HFF-Myc (cell line): Measurements from ENCODE around the gene KCNIP1.

Experiments used
- DNase-seq: peaks from one replicate; pipeline ENCODE4 v3.0.0-alpha.2; 2011; ENCODE audit warnings: low read depth; ENCODE audit errors: extremely low read depth
- H3K4me3 ChIP-seq: replicated peaks from 2 replicates; pipeline ENCODE4 v1.5.1; 2011; ENCODE audit warnings: low read depth, mild to moderate bottlenecking, control low read depth, low read length
- TF ChIP-seq, protein P1 (sequence below): IDR thresholded peaks from 2 replicates; pipeline ENCODE4 v1.5.1; 2012; ENCODE audit warnings: mild to moderate bottlenecking, low read depth, low read length, control low read depth; ENCODE audit errors: missing control alignments

KCNIP1 gene

DNA sequence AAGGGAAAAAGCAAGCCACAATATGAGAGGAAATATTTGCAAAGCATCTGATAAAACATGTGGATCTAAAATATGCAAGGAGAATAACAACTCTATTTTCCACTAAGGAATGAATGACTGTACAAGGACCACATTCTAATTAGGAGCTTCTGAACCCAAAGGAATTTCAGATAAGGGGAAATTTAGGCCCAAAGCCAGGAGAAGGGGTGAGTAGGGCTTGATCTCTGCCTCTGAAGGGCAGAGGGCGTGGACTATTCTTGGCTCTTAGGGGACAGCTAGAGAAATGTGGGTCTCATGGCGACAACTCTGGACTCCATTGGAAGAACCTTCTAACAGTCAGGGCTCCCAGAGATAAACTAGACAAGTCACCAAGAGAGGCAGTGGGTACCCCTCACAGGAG is 147.0 kb downstream of the KCNIP1 start:
- TF ChIP-seq, protein P1, sequence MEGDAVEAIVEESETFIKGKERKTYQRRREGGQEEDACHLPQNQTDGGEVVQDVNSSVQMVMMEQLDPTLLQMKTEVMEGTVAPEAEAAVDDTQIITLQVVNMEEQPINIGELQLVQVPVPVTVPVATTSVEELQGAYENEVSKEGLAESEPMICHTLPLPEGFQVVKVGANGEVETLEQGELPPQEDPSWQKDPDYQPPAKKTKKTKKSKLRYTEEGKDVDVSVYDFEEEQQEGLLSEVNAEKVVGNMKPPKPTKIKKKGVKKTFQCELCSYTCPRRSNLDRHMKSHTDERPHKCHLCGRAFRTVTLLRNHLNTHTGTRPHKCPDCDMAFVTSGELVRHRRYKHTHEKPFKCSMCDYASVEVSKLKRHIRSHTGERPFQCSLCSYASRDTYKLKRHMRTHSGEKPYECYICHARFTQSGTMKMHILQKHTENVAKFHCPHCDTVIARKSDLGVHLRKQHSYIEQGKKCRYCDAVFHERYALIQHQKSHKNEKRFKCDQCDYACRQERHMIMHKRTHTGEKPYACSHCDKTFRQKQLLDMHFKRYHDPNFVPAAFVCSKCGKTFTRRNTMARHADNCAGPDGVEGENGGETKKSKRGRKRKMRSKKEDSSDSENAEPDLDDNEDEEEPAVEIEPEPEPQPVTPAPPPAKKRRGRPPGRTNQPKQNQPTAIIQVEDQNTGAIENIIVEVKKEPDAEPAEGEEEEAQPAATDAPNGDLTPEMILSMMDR = no peak
- H3K4me3 ChIP-seq = no peak overlapping the region
- no peak for DNase-seq

DNA sequence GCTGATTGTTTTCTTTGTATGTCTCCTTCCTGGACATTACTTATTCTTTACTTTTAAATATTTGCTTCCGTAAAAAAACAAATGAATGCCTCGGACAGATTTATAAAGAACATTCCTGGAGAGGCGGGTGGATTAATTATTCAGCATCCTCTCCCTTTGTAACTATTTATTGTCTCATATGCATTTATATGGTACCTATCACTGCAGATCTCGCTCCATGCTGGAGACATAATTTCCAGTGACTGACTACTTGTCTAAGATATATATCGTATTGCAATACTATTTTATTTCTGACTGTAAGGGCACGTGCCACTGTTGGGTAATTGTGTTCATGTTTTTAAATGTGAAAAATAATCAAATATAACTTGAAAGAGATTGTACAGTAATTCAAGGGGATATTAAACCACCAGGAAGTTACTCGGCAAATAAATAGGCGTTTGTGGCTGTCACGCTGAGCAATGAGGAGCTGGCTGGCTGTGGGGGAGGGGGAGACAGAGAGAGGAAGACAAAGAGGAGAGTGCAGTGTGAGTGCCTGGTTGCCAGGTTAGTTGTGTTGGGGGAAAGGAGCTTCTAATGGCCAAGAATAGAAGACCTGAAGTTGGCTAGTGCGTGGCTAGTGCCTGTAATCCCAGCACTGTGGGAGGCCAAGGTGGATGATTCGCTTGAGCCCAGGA is 147.9 kb downstream of the KCNIP1 start:
- TF ChIP-seq, protein P1 = no peak
- no peak overlapping the region for H3K4me3 ChIP-seq
- no peak for DNase-seq

DNA sequence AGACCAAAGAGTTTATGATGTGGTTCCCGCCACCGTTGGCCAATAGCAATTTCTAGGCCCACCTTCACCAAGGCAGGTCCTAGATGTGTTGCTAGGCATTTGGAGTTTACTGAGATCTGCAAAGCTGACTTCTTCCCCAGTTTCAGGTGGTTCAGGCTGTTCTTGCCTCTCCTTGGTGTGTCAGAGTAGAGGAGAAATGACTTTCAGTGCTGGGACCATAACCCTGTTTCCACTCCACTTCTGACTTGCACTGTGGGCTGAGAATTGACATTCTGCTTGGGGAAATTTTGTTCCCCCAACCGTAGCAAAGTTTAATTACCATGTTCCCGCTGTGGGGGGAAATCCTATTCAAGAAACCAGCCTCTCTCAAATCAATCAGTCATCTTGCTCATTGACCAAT is 151.7 kb downstream of the KCNIP1 start:
- no peak overlapping the region for H3K4me3 ChIP-seq
- TF ChIP-seq, protein P1 = no peak
- DNase-seq = no peak

DNA sequence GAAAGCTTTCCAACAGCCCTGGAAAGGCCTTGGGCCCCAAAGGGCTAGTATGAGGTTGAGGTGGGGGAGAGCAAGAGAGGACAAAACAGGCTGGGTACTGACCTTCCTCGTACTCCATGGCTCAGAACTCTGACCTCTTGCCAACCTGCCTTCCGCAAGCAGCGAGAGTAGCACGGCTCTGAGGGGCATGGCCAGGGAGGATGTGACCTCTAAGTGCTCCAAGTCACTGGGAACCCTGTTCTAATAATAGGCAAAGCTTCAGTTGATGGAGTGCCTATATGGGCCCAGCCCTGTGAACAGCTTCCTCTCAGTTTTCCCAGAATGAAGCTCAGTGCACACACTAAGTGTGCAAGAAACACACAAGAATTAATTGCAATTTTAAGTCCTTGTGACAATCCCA is 152.1 kb downstream of the KCNIP1 start:
- H3K4me3 ChIP-seq = no peak overlapping the region
- TF ChIP-seq, protein P1 = no peak
- no peak for DNase-seq

- TF ChIP-seq, protein P1 = no peak
- no peak for DNase-seq
- no peak overlapping the region for H3K4me3 ChIP-seq
Measured at GRCh38 chr5:170656346-170656745, 152.5 kb downstream of the KCNIP1 start.

GRCh38 chr5:170660531-170660930 is 156.7 kb downstream of the KCNIP1 start:
- TF ChIP-seq, protein P1 = no peak
- DNase-seq = no peak
- no peak overlapping the region for H3K4me3 ChIP-seq

DNA sequence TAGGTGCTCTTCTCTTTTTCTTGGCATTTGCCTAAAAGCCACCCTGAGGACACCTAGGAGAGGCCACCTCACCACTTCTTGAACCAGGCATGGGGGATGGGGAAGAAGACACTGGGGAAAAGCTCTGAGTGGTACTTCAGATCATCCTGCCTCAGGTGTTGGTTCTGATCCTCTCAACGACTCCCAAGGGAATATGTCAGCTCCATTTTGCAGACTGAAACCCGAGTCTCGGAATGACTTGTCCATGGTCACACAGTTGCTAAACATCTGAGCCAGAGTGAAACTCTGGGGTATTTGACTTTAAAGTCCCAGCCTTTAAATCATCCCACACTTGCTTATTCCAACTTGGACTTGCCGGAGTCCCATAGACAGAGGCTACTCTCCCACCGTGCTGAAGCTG is 159.1 kb downstream of the KCNIP1 start:
- TF ChIP-seq, protein P1 = no peak
- DNase-seq = no peak
- no peak overlapping the region for H3K4me3 ChIP-seq
